Heart right ventricle (tissue), 16 donors: ENCODE results near the gene WWOX. TPM values are rescaled to one million over a fixed set of nuclear protein-coding genes. Genes with fewer than 3 reads are reported as not detected.
A peak's percentile ranks its signal among the peaks of the same experiment; 100 is the strongest.

Source experiments
- ATAC-seq, 8 donors: fragments of 200-7000 bp; cut with Tn5 transposase; one replicate each; pipeline ENCODE4 v1.9.1; 2020; ENCODE audit warnings: mild to moderate bottlenecking in 8 of 8, moderate library complexity in 8 of 8, moderate number of reproducible peaks in 1 of 8
- DNase-seq, 2 donors: peaks; one replicate each; pipeline ENCODE4 v3.0.0-alpha.2; 2020
- H3K27ac ChIP-seq, 10 donors: fragments of 200-600 bp; sonication (generic) in 2 of 10; one replicate each; pipeline versions ENCODE4 v1.5.0 to v1.8.0; 2020 to 2022; ENCODE audit warnings: mild to moderate bottlenecking in 3 of 10
- H3K27me3 ChIP-seq, 7 donors: fragments of 200-600 bp; one replicate each; pipeline ENCODE4 v1.8.0; 2021 to 2022; ENCODE audit warnings: mild to moderate bottlenecking in 2 of 7
- H3K36me3 ChIP-seq, 9 donors: fragments of 200-600 bp; sonication (generic) in 1 of 9; one replicate each; pipeline versions ENCODE4 v1.5.0 to v1.8.0; 2020 to 2022; ENCODE audit warnings: mild to moderate bottlenecking in 2 of 9
- H3K4me1 ChIP-seq, 9 donors: fragments of 200-600 bp; sonication (generic) in 1 of 9; one replicate each; pipeline versions ENCODE4 v1.5.0 to v1.8.0; 2020 to 2022; ENCODE audit warnings: mild to moderate bottlenecking in 4 of 9
- H3K4me3 ChIP-seq, 10 donors: fragments of 200-600 bp; sonication (generic) in 2 of 10; one replicate each; pipeline versions ENCODE4 v1.5.0 to v1.8.0; 2020 to 2022; ENCODE audit warnings: mild to moderate bottlenecking in 7 of 10, moderate library complexity in 2 of 10
- H3K9me3 ChIP-seq, 11 donors: fragments of 200-600 bp in 10 of 11; sonication (generic) in 2 of 11; one replicate each; pipeline versions ENCODE4 v1.5.0 to v1.8.0; 2013 to 2022; ENCODE audit warnings: mild to moderate bottlenecking in 2 of 11, control low read depth in 1 of 11, moderate library complexity in 1 of 11
- WGBS, 2 donors: extraction: QIAGEN DNeasy Blood & Tissue Kit; methylation state at CpG; one replicate each; pipeline ENCODE4 v1.1.7; 2013; ENCODE audit warnings: inconsistent platforms in 1 of 2; 5-methylcytosine and 5-hydroxymethylcytosine counted together
- intact Hi-C, 10 donors: fragments of 100-400 bp; cut with DNase I; formaldehyde crosslinking; loops; one replicate each; pipeline versions ENCODE4 v1.11.1 to v1.14.2; 2022
- polyA plus RNA-seq, 2 donors: library from polyadenylated mRNA; stranded (reverse); fragments of 200-250 nt; gene quantifications; one replicate each; pipeline ENCODE4 v1.2.3, GENCODE V29; 2013
- total RNA-seq, 10 donors: library from RNA; stranded (reverse); fragmentation: NEBNext Ultra II Directional in 3 of 10; extraction: Animal tissue kit (Norgen Biotek cat#: 25700) in 3 of 10; gene quantifications; one replicate each; pipeline versions ENCODE4 v1.2.1 to v1.2.4, GENCODE V29; 2021 to 2023
- TF ChIP-seq, protein P1 (sequence below), 9 donors: fragments of 200-600 bp; sonication (generic) in 2 of 9; IDR thresholded peaks; one replicate each; pipeline versions ENCODE4 v1.5.0 to v1.8.0; 2021 to 2022; ENCODE audit warnings: antibody characterized with exemption in 9 of 9, mild to moderate bottlenecking in 5 of 9, moderate library complexity in 1 of 9
- donor health status: Arrhythmogenic right ventricular cardiomyopathy.
- donor health status: ischemic (EF 13 %, LVEDD 7.1; RV severe dilation, severe dysfunction).
- donor health status: healthy with polysubstance abuse.
- donor health status: DM: no; HTN: yes; CAD: no.
- donor health status: DM: no; HTN: no; CAD: no.
- donor health status: ischemic (EF 25% LVEDD 6.9; RV normal size, moderate dysfunction).
- donor health status: ischemic (EF 25% LVEDD 5.7; RV mildly dilated, moderate dysfunction).
- donor health status: healthy.
- donor health status: DM: yes; HTN: yes; CAD: no.
- donor health status: Ischemic cardiomyopathy.
- donor health status: ischemic (EF 35%, LVEDD 5.7; RV mildly dilated, moderate dysfunction).
- donor health status: nonischemic (EF 11% LVEDD 7.7; RV severe dilation, severe dysfunction).
- donor health status: DM: yes; HTN: yes; CAD: no.
- donor health status: PGD.
- donor health status: ischemic (EF 29% LVEDD 5.4; RV normal size, mild dysfunction).
- donor health status: nonischemic (EF 23%, LVEDD 6.1; RV moderate dilation, normal function).

Gene WWOX
- total and polyA plus RNA-seq, 12 donors = 4.9 to 15.0 (median 9.9) TPM

- no peaks in the 10 kb centered on the region for H3K4me1 ChIP-seq
- TF ChIP-seq, protein P1, sequence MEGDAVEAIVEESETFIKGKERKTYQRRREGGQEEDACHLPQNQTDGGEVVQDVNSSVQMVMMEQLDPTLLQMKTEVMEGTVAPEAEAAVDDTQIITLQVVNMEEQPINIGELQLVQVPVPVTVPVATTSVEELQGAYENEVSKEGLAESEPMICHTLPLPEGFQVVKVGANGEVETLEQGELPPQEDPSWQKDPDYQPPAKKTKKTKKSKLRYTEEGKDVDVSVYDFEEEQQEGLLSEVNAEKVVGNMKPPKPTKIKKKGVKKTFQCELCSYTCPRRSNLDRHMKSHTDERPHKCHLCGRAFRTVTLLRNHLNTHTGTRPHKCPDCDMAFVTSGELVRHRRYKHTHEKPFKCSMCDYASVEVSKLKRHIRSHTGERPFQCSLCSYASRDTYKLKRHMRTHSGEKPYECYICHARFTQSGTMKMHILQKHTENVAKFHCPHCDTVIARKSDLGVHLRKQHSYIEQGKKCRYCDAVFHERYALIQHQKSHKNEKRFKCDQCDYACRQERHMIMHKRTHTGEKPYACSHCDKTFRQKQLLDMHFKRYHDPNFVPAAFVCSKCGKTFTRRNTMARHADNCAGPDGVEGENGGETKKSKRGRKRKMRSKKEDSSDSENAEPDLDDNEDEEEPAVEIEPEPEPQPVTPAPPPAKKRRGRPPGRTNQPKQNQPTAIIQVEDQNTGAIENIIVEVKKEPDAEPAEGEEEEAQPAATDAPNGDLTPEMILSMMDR (IDR thresholded peaks at IDR 0.05) = no peak
- H3K4me3 ChIP-seq = no peak overlapping the region
- no peaks in the 10 kb centered on the region for H3K36me3 ChIP-seq
- no peak overlapping the region for H3K27ac ChIP-seq
- ATAC-seq (no peak), DNase-seq (no peak)
- H3K9me3 ChIP-seq = peaks cover 0 to 7% (median 0%) of the 10 kb centered on the region in 11 donors
- no peaks in the 10 kb centered on the region for H3K27me3 ChIP-seq
- intact Hi-C loops = no loop called here
- 95 to 96% methylated on average over 7 of the region's 7 CpGs for WGBS, 2 donors
Measured at GRCh38 chr16:78952630-78953029, 853.2 kb downstream of the WWOX start.

- no peaks in the 10 kb centered on the region for H3K4me1 ChIP-seq
- H3K9me3 ChIP-seq = peaks cover 0 to 3% (median 0%) of the 10 kb centered on the region in 11 donors
- 77 to 80% methylated on average over 8 of the region's 8 CpGs for WGBS, 2 donors
- no peak overlapping the region for H3K4me3 ChIP-seq
- H3K27ac ChIP-seq = no peak overlapping the region
- intact Hi-C loops = no loop called here
- DNase-seq = no peak
- ATAC-seq = no peak
- H3K36me3 ChIP-seq = no peaks in the 10 kb centered on the region
- H3K27me3 ChIP-seq = no peaks in the 10 kb centered on the region
- TF ChIP-seq, protein P1 (IDR thresholded peaks at IDR 0.05) = no peak
Measured at GRCh38 chr16:78953526-78953925, 854.1 kb downstream of the WWOX start.

DNA sequence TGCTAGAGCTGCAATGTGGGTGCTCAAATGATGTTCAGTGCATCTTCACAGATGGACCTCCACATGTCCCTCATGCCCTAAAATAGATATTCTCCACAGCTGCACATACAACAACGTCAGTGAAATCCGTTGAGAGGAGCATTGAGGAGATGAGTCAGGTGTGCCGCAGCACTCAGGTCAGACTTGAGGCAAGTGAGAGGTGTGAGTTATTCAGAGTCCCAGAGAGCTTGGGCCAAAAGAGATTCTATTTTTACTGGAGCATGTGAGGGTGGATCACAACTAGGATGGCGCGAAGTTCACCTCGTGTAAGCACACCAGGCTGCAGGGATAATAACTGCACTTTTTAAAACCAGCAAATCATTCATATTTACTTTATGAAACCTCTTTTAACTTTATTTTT is 855.8 kb downstream of the WWOX start:
- Histone ChIP-seq H3K9me3 (no peaks in the 10 kb centered on the region), H3K27me3 (no peaks in the 10 kb centered on the region), H3K27ac (no peak overlapping the region), H3K4me1 (no peaks in the 10 kb centered on the region), H3K4me3 (no peak overlapping the region), H3K36me3 (no peaks in the 10 kb centered on the region)
- intact Hi-C loops = no loop called here
- DNase-seq (no peak), ATAC-seq (peak in 2 of 8 donors; percentile 45 to 61)
- TF ChIP-seq, protein P1 (IDR thresholded peaks at IDR 0.05) = no peak
- WGBS, 2 donors = 68 to 74% methylated on average over 6 of the region's 6 CpGs

GRCh38 chr16:78956859-78957258 is 857.4 kb downstream of the WWOX start:
- H3K27ac ChIP-seq = no peak overlapping the region
- H3K4me1 ChIP-seq = no peaks in the 10 kb centered on the region
- no peak overlapping the region for H3K4me3 ChIP-seq
- no peaks in the 10 kb centered on the region for H3K27me3 ChIP-seq
- ATAC-seq (no peak), DNase-seq (no peak)
- intact Hi-C loops = no loop called here
- TF ChIP-seq, protein P1 (IDR thresholded peaks at IDR 0.05) = no peak
- no peaks in the 10 kb centered on the region for H3K9me3 ChIP-seq
- 79 to 87% methylated on average over 8 of the region's 8 CpGs for WGBS, 2 donors
- no peaks in the 10 kb centered on the region for H3K36me3 ChIP-seq
